ENCODE measurements around the gene WAPL. TPM values are rescaled to one million over a fixed set of nuclear protein-coding genes. Genes with fewer than 3 reads are reported as not detected.
A peak's percentile ranks its signal among the peaks of the same experiment; 100 is the strongest.
"Not testable (repeated sequence)": the region's sequence is repeated elsewhere in the genome, so short reads cannot be mapped to it uniquely, and the experiment has no call there.

Gene WAPL
- total and polyA plus RNA-seq, 2 experiments from 2014 or later: 15.2 to 27.9 TPM

- Histone ChIP-seq H3K27ac (no peak overlapping the region), H3K36me3 (no peaks in the 10 kb centered on the region), H3K27me3 (peaks cover 20% of the 10 kb centered on the region), H3K4me3 (no peak overlapping the region), H3K9me3 (ENCODE audit: low read depth) (no peaks in the 10 kb centered on the region), H3K4me1 (ENCODE audit: low read depth) (no peaks in the 10 kb centered on the region)
- no peak for DNase-seq (ENCODE audit: low read depth in 1 of 2, low spot score in 1 of 2)
- TF ChIP-seq CTCF (IDR thresholded peaks at IDR 0.05; ENCODE audit: low read depth, low read length): no peak
These were observed 17.0 kb upstream of the WAPL start for GRCh38 chr10:86538547-86538946.

- not testable (repeated sequence) for H3K36me3 ChIP-seq; DNase-seq (ENCODE audit: low read depth in 1 of 2, low spot score in 1 of 2); H3K4me1 ChIP-seq (ENCODE audit: low read depth); H3K4me3 ChIP-seq; H3K27ac ChIP-seq; H3K9me3 ChIP-seq (ENCODE audit: low read depth)
- H3K27me3 ChIP-seq: peaks cover 20% of the 10 kb centered on the region
These were observed 16.4 kb upstream of the WAPL start for GRCh38 chr10:86538040-86538439.

- no peak overlapping the region for H3K4me3 ChIP-seq
- no peaks in the 10 kb centered on the region for H3K9me3 ChIP-seq (ENCODE audit: low read depth)
- H3K36me3 ChIP-seq: no peaks in the 10 kb centered on the region
- DNase-seq (ENCODE audit: low read depth in 1 of 2, low spot score in 1 of 2): no peak
- no peak for TF ChIP-seq CTCF (IDR thresholded peaks at IDR 0.05; ENCODE audit: low read depth, low read length)
- H3K4me1 ChIP-seq (ENCODE audit: low read depth): no peaks in the 10 kb centered on the region
- H3K27ac ChIP-seq: no peak overlapping the region
- peaks cover 20% of the 10 kb centered on the region for H3K27me3 ChIP-seq
These were observed 14.8 kb upstream of the WAPL start for GRCh38 chr10:86536294-86536861.

- H3K4me3 ChIP-seq: peak overlapping the region; percentile 7
- H3K36me3 ChIP-seq: no peaks in the 10 kb centered on the region
- H3K27ac ChIP-seq: no peak overlapping the region
- peaks cover 20% of the 10 kb centered on the region for H3K27me3 ChIP-seq
- no peak for TF ChIP-seq CTCF (IDR thresholded peaks at IDR 0.05; ENCODE audit: low read depth, low read length)
- no peaks in the 10 kb centered on the region for H3K4me1 ChIP-seq (ENCODE audit: low read depth)
- peak; percentile 39 to 55 for DNase-seq (ENCODE audit: low read depth in 1 of 2, low spot score in 1 of 2)
- no peaks in the 10 kb centered on the region for H3K9me3 ChIP-seq (ENCODE audit: low read depth)
These were observed 13.7 kb upstream of the WAPL start for GRCh38 chr10:86535132-86535882.

DNA sequence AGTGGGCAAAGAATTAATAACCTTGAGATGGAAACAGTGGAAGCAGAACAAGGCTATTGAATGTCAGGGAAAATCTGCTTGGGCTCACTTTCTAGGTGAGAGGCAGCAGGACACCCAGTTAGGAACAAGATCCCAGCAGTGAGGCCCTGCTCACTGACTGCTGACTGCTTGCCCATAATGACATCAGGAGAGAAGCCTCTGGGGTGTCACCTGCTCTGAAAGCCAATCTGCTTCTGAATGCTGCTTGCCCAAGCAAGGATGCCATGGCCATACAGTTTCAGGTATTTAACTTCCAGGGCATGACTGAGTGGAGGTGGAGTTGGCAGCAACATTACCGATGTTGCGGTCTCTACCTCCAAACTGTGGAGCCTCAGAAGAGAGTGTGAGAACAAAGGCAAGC lies 11.7 kb upstream of the WAPL start:
- H3K27ac ChIP-seq: no peak overlapping the region
- no peaks in the 10 kb centered on the region for H3K4me1 ChIP-seq (ENCODE audit: low read depth)
- H3K27me3 ChIP-seq: peaks cover 20% of the 10 kb centered on the region
- H3K4me3 ChIP-seq: no peak overlapping the region
- no peaks in the 10 kb centered on the region for H3K9me3 ChIP-seq (ENCODE audit: low read depth)
- TF ChIP-seq CTCF (IDR thresholded peaks at IDR 0.05; ENCODE audit: low read depth, low read length): no peak
- DNase-seq (ENCODE audit: low read depth in 1 of 2, low spot score in 1 of 2): no peak
- no peaks in the 10 kb centered on the region for H3K36me3 ChIP-seq

GRCh38 chr10:86528736-86529135 lies 7.1 kb upstream of the WAPL start:
- H3K36me3 ChIP-seq; H3K4me3 ChIP-seq; H3K27me3 ChIP-seq; H3K27ac ChIP-seq; DNase-seq (ENCODE audit: low read depth in 1 of 2, low spot score in 1 of 2); H3K9me3 ChIP-seq (ENCODE audit: low read depth): not testable (repeated sequence)
- H3K4me1 ChIP-seq (ENCODE audit: low read depth): peaks cover 13% of the 10 kb centered on the region

Data from cardiac muscle cell (in vitro differentiated cells and primary cell).